Activated gamma-delta T cell (primary cell): ENCODE measurements around the gene TTLL4.
A peak's percentile ranks its signal among the peaks of the same experiment; 100 is the strongest.
"Not testable (repeated sequence)": the region's sequence is repeated elsewhere in the genome, so short reads cannot be mapped to it uniquely, and the experiment has no call there.

ENCODE experiments used
- DNase-seq: peaks from one replicate; lab custom pipeline; 2025; lab: John Stamatoyannopoulos, UW
- total RNA-seq, 2 donors: gene quantifications; one replicate each; lab custom pipeline; 2026; lab: John Stamatoyannopoulos, UW

Gene TTLL4, protein sequence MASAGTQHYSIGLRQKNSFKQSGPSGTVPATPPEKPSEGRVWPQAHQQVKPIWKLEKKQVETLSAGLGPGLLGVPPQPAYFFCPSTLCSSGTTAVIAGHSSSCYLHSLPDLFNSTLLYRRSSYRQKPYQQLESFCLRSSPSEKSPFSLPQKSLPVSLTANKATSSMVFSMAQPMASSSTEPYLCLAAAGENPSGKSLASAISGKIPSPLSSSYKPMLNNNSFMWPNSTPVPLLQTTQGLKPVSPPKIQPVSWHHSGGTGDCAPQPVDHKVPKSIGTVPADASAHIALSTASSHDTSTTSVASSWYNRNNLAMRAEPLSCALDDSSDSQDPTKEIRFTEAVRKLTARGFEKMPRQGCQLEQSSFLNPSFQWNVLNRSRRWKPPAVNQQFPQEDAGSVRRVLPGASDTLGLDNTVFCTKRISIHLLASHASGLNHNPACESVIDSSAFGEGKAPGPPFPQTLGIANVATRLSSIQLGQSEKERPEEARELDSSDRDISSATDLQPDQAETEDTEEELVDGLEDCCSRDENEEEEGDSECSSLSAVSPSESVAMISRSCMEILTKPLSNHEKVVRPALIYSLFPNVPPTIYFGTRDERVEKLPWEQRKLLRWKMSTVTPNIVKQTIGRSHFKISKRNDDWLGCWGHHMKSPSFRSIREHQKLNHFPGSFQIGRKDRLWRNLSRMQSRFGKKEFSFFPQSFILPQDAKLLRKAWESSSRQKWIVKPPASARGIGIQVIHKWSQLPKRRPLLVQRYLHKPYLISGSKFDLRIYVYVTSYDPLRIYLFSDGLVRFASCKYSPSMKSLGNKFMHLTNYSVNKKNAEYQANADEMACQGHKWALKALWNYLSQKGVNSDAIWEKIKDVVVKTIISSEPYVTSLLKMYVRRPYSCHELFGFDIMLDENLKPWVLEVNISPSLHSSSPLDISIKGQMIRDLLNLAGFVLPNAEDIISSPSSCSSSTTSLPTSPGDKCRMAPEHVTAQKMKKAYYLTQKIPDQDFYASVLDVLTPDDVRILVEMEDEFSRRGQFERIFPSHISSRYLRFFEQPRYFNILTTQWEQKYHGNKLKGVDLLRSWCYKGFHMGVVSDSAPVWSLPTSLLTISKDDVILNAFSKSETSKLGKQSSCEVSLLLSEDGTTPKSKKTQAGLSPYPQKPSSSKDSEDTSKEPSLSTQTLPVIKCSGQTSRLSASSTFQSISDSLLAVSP
- 15.4 to 16.4 reads per million in 2 donors for total RNA-seq

DNA sequence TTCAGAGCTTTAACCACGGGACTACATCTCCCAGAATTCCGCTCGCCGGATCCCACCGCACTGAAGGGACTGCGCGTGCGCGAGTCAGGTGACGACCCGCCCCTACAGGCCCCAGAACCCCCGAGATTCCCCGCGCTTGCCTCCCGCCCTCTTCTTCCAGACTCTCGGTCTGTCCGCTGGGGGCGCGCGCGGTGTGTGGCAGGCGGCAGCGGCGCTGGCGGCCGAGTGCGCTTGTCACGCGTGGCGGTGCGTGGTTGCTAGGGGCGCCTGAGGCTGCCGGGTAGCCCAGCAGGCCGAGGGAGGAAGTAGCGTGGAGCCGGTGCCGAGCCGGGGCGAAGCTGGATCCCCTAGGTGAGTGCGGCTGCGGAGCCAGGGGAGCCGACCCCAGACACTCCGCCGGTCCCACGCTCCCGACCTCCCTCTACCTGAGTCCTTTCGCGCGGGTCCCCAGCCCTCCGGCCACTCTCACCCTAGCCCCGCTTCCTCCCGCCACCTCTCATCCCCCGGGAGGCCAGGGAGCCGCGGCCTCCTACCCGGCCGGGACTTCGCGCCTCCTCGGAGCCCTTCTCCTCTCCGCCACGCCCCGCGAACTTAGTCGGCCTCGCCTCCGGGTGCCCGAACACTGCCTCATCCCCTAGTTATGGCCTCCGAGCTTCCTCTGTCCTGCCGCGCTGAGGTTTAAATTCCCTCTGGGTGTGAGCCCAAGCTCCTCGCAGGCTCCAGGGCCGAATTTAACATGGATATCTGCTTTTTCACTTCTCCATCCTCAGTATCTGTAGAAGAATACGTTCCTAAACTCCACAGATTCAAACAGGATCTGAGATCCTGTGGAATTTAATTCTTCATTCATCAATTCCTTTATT, at the start of gene TTLL4:
TTLL4 (plus strand) TSS at position 149 of the 863 bp plus-strand sequence. CDS start 26,842 bp downstream, outside the sequence.
- peak; percentile 99 for DNase-seq

DNA sequence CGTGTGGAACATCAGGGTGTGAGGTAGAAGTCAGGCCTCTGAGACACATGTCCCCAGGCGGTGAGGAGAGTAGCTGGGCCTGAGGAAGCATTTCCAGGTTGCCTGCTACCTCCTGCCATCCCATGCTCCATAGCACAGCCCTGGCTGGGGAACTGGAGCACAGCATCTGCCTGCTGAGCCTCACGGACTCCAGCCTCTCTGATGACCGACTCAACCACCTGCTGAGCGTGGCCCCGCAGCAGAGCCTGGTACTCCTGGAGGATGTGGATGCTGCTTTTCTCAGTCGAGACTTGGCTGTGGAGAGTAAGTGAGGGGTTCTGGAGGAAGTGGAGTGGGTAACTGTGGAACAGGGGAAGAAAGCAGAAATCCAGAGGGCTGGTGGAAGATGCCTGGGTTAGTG, 48.3 kb upstream of the TTLL4 start:
- no peak for DNase-seq

DNA sequence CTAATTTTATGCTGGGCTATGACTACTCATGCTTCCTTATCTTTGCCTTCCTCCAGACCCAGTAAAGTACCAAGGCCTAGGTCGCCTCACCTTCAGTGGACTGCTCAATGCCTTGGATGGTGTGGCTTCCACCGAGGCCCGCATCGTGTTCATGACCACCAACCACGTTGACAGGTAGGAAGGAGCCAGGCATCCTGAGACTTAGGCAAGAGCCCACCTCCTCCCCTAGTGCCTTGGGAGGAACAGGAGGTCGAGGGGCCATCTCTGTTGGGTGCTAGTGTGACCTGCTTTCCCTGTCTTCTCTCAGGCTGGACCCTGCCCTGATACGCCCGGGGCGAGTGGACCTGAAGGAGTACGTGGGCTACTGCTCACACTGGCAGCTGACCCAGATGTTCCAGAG, 47.8 kb upstream of the TTLL4 start:
- no peak for DNase-seq

DNA sequence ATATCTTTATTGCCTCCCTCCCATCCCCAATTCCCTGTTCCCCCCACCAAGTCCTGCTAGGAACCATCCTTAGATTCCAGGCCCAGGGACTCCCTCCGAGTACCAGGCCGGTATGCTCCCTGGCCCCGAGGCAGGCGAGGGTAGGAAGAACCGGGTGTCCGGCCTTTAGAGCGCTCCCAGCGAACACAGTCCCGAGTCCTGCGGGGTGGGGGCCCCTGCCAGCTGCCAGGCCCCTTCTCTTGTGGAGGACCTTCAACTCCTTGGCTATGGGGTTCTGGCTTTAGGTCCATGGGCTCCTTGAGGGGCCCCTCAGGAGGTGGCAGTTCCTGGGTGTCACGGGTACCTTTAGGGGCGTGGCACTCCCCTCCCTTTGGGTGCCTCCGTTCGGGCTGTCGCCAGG, 46.7 kb upstream of the TTLL4 start:
- DNase-seq, result no peak

DNA sequence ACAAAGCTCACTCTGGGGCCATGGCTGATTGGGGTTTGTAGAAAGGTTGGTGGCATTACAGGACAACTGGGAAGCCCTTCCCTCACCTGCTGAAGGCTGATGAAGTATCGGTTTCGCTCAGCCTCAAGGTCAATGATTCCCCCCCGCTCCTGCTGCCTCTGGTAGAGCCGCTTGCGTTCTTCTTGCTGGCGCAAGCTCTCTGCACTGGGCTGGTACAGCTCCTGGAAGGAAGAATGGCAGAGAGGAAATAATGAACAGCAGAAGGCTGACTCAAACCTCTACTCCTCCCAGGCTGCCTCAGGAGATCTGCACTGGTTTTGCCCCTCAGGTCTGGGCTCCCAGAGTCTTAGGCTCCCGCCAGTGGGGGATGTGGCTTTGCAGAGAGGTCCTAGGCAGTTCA, 46.0 kb upstream of the TTLL4 start:
- DNase-seq, result no peak

DNA sequence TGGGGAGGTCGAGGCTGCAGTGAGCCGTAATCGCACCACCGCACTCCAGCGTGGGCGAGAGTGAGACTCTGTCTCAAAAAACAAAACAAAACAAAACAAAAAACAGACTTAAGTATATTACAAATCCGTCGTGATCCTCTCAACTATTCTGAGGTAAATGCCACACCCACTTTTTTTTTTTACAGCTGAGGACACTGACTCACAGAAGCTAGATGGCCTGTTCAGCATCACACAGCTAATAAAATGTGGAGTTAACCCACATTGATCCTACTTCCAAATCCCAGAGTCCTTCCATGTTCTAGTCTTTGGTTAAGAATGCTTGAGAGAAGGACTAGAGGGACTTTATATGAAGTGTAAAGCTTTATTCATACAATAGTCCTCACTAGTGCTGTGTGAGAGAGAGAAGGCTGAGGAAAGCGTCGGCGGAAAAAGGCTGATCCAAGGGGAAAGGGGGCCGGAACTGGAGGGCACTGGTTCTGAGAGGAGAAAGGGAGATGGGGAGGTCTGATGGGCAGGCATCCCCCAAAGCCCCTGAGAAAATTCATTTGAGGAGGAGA, 39.5 kb upstream of the TTLL4 start:
- DNase-seq, result no peak

DNA sequence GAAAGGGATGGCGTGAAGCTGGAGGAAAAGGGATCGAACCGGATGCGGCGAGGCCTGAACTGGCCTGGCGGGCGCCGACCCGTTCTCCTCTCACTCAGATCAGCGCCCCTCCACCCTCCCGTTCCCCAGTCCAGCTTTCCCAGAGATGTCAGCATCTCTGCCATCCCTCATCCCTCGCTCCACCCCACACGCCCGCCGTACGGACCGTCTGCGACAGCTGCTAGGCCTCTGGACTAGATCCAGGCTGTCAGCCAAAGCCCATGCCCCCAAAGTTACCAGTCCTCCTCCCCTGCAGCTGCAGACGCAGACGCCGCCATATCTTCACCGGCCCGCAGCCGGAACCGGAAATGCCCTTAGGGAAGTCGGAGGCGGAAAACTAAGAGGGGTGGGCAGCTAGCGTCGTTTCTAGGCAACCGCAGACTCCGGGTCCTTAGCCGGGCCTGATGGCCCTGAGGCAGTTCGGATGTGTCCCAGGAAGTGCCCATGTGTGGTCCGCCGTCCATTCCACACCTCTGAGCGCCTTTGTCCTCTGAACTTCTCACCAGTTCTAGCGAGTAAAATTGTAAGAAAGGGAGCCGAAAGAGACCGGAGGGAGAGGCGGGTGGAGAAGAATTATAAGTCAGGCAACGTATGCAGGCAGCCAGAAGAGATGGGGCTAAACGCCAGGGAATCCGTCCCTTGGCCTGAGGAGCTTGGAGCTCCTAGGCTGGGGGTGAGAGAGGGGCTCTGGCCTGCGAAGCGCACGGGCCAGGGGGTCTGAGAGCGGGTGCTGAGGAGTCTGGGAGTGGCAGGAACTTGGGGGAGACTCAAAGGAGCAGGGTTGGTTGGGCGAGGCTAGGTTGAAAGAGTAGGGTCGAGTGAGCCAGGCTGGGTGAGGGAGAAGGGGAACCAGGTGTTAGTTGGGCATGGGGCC, 38.7 kb upstream of the TTLL4 start, which contains the start of the genes RNF25 and STK36:
RNF25 (minus strand) TSS at position 349 of the 913 bp plus-strand sequence; CDS start at position 317, 32 bp downstream.
STK36 (plus strand) TSS at position 433 of the 913 bp plus-strand sequence. CDS start 744 bp downstream, outside the sequence.
- DNase-seq, result peak; percentile 47

DNA sequence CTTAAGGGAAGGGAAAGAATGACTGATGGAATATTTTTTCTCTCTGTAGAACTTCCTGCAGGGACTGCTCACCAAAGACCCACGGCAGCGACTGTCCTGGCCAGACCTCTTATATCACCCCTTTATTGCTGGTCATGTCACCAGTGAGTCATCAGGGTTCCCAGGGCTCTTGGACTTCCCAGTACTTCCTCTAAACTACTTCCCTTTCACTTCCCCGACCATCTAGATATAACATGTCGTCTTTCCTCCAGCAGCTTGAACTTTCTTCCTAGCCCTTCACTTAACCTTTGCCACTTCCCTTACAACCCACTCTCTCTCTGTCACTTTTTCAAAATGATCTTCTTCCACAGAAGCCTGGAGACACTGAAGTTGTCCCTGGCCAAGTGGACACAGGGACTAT, 31.5 kb upstream of the TTLL4 start:
- no peak for DNase-seq

DNA sequence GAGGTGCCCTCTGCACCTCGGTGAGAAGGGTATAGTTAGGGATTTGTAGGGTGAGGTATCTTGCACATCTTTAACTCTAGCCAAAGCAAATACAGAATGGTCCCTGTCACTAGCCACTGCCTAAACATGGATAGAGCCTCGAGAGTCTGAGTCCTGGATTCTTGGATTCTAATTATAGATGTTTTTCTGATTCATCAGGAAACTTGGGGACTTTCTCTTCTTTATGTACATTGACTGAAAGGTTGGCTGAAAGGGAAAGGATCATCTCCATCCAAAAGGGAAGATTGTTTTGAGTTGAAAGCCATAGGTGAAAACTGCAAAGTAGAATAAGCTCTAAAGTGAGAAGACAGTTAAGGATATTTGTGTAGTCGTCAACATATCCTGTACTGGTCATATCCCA, 30.6 kb upstream of the TTLL4 start:
- no peak for DNase-seq

DNA sequence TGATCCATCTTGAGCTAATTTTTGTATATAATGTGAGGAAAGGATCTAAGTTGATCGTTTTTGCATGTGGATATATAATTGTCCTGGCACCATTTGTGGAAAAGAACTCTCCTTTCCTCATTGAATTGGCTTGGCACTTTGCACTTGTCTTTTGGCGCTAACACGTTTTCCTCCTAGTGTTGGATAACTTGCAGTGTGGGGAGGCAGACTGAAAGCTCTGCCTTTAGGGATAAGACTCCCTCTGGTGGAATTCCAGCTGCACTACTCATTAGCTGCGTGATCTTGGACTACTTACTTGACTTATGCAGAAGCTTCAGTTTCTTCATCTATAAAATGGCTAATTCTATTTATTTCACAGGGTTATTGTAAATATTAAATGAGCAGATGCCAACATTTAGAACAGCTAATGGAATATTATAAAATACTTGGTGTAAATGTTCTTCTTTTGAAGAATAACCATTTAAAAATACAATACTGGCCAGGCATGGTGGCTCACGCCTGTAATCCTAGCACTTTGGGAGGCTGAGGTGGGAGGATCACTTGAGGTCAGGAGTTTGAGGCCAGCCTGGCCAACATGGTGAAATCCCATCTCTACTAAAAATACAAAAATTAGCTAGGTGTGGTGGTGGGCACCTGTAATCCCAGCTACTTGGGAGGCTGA, 23.1 kb upstream of the TTLL4 start:
- DNase-seq, result not testable (repeated sequence)

DNA sequence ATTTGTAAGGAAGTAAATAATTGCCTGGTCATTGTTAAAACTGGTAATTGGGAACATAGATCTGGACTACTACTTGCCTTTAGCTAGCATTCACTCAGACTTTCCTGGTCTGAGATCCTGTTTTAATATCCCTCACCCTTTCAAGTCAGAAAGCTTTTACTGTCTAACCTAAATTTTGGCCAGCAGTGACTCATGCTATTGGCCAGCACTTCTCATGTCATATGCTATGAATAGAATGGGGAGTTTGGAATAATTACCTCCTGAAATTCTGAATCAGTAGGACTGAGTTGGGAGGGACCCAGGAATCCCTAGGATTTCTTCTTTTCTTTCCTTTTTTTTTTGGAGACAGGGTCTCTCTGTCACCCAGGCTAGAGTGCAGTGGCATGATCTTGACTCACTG, 19.4 kb upstream of the TTLL4 start:
- no peak for DNase-seq

DNA sequence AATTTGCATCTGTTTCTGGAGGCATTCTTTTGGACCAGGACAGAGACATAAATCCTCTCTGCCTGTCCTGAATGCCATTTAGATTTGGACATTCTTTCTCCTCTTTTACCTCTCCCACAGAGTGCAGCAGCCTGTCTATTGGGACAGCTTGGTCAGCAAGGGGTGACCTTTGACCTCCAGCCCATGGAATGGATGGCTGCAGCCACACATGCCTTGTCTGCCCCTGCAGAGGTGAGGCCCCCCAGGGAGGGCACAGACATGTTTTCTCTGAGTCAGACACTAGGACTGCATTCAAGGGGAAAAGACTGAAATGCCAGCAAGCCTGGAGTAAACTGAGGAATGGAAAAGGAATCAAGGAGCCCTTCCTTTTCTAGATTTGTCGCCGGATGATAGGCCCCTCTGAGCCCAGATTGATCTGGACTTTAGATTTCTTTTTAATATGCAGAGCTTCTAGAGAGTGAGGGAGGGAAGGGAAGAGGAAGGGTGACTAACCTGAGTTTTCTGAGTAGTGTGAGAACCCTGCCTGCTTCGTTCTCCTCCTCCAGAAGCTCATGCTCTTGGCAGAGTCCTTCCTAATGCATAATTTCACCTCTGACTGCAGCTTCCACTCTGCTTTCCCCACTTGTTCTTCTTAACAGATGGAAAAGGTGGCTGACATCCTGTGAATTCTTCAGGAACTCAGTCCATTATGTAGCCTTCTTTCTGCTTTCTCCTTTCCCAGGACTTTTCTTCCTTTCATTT, 16.1 kb upstream of the TTLL4 start:
- no peak for DNase-seq

DNA sequence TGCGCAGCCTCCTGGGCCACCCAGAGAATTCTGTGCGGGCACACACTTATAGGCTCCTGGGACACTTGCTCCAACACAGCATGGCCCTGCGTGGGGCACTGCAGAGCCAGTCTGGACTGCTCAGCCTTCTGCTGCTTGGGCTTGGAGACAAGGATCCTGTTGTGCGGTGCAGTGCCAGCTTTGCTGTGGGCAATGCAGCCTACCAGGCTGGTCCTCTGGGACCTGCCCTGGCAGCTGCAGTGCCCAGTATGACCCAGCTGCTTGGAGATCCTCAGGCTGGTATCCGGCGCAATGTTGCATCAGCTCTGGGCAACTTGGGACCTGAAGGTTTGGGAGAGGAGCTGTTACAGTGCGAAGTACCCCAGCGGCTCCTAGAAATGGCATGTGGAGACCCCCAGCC, 11.8 kb upstream of the TTLL4 start:
- no peak for DNase-seq

DNA sequence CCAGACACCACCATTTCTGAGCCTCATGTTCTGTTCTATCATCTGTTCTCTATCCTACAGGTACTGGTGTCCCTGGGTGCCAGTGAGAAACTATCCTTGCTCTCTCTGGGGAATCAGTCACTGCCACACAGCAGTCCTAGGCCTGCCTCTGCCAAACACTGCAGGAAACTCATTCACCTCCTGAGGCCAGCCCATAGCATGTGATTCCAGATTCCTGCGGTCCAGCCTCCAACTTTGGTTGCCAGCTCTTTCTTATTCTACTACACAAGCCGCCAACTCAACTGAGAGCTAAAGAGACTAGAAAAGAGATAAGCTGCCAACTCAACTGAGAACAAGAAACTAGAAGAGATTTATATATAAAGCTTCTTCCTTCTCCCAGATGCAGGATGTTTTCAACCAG, 8.8 kb upstream of the TTLL4 start:
- DNase-seq, result no peak

DNA sequence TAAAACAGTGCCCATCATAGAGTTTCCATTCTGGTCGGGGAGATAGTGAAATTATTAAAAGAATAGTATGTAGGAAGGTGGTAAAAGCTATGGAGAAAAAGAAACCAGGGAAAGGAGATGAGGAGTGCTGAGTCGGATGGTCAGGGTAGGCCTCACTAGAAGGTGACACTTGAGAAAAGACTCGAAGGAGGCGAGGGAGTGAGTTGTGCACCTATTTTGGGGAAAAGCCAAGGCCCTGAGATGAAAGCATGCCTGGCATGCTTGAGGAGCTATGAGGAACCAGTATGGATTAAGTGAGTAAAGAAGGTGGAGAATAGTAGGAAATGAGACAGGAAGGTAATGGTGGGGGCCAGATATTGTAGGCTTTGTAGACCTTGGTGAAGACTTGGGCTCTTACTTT, 7.3 kb upstream of the TTLL4 start:
- DNase-seq, result no peak

DNA sequence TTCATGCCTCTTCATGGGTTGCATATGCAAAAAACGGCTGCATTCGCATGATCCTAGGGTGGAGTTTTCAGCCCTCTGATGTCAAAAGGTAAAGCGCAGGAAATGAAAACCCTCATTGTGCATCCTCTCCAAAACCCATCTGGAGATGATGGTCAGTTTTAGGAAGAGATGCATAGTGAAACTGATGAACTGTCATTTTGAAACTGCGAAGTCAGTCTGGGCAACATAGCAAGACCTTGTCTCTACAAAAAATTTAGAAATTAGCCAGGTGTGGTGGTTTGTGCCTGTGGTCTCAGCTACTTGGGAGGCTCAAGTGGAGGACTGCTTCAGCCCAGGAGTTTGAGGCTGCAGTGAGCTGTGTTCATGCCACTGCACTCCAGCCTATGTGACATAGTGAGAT, 2.5 kb upstream of the TTLL4 start:
- no peak for DNase-seq

DNA sequence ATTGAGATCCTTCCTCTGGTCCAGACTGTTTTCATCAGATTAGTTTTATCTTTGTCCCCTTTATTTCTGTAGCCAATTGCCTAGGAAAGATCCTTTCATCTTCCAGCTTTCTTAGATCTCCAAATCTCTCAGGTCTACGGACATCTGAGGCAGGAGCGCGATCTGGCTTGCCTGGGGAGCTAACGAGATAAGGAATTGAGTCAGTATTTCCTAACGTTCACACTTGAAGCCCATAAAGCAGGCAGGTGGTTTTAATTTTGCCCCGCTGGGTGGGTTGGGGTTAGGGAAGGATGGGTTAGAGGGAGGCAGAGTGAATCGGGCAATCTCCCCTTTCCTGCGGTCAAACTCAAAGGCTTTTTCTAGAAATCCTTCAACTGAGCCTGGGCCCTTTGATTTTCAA, 727 bp upstream of the TTLL4 start:
- no peak for DNase-seq

DNA sequence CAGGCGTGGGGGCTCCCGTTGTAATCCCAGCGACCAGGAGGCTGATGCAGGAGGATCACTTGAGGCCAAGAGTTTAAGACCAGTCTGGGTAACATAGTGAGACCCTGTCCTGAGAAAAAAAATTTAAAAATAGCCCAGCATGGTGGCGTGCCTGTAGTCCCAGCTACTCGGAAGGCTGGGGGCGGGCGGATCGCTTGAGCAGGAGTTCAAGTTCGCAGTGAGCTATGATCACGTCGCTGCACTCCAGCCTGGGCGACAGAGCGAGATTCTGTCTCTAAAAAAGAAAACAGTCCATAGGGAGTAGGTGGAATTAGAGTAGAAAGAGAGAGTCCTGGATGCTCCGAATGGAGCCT, 325 bp upstream of the TTLL4 start:
- no peak for DNase-seq

DNA sequence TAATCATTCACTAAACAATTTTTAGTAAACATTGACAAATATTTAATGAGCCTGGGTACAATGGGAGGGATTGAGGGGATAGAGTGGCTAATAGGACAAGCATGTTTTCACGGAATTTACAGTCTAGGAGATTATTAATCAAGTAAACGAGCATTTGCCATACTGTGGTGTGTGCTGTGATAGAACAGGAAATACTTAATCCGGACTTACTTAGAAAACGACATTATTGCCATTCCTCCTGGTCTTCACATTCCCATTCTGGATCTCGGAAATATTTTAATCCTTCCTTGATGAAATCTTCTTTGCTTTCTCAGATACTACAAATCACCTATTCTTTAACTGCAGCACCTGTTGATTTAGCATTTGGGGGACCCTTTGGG, 905 bp downstream of the TTLL4 start:
- no peak for DNase-seq
